Stimulated activated CD4-positive, alpha-beta T cell treated with anti-CD3 and anti-CD28 coated beads, Interleukin-1b, Interleukin-23, amount 100 ng/mL, for 48 hours (primary cell): Measurements from ENCODE around the gene TPD52L2.
"Not testable (repeated sequence)": the region's sequence is repeated elsewhere in the genome, so short reads cannot be mapped to it uniquely, and the experiment has no call there.

Experiments
- DNase-seq: peaks from one replicate; pipeline ENCODE4 v3.0.0-alpha.2; 2020

TPD52L2 gene

DNA sequence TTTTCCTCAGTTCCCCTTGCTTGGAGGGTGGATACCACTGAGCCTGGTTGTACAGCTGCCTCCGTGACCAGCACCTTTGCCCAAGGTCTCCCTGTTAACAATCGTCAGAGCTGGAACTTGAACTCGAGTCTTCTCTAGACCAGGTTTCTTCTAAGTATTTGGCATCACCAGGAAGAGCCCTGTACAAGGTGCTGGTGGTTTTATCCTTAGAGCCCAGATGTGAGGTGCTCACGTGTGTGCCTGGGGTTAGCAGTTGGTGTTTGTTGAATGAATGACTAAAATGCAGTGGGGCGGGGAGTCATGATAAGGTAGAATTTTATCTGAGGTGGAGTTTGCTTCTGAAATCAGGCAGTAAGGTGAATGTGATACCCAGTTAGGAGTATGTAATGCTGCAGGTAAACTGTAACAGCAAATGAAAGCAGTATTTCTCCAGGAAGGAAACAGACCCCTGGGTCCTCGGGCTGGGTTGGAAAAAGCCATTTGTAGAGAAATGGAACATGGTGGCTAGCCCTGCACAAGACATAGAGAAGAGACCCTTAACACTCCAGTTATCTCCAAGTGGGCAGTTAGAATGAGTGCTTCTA lies 33.0 kb downstream of the TPD52L2 start:
- DNase-seq, result no peak

DNA sequence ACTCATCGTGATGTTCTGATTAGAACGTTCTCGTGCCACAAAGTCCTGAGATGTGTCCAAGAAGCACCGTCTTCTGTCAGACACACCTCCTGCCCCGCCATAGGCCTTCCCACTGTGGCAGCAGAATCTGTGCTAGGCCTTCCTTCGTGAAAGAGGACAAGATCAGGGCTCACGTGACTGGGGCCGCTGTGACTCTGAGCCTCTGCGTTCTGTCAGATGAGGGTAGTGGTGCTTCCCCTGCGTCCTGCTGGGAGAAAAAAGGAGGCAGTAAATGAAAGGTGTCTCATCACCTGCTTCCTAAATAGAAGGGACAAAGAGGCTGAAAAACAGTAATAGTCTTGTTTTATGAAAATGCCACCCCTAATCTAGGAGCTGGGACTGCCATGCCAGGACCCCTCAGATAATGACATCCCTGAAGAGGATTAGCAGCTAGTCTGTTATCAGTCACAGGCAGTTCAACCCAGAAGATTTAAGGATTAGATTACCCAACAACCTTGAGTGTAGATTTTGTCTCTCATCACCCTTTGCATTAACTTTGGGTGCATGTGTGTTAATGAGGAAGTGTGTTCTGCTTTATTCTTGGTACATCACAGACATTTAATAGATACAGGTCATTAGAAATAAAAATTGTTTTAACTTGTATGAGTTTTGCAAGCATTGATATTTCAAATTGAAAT lies 34.0 kb downstream of the TPD52L2 start:
- peak; percentile 17 for DNase-seq

DNA sequence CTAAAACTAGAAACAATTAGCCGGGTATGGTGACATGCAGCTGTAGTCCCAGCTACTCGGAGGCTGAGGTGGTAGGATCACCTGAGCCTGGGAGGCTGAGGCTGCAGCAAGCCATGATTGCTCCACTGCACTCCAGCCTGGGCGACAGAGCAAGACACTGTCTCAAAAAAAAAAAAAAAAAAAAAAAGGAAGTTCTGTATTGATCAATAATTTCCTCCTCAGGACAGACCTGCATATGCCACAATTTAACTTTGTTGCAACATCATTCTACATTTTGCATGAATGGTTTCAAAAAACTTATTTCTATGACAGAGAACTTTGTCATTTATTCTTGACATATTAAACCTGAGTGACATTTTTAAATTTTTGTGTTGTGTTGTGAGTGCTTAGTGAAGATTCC lies 35.3 kb downstream of the TPD52L2 start:
- DNase-seq, result no peak

DNA sequence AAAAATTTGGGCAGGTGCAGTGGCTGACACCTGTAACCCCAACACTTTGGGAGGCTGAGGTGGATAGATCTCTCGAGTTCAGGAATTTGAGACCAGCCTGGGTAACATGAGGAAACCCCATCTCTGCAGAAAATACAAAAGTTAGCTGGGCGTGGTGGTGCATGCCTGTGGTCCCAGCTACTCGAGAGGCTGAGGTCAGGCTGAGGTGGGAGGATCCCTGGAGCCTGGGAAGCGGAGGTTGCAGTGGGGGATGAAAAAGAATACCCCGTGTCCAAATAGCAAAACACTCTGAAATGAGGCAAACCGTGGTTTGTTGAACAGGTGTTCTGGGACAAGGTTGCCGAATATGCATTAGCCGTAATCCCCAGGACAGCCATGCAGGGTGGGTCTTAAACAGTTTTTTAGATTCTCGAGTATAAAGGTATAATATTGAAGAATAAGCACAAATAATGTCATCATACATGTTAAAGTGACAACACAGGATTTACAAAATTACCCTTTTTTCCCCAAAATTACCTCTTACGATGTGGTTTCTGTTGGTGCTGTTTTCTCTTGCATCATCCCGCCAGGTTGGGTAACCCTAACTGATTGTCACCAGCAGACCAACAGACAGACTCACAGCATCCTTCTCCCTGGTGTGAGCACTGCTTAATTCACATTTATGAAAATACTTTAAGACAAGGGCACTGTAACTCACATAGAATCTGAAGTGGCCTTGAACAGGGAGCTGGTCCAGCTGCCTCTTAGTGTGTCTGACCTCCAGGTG lies 38.9 kb downstream of the TPD52L2 start:
- no peak for DNase-seq

DNA sequence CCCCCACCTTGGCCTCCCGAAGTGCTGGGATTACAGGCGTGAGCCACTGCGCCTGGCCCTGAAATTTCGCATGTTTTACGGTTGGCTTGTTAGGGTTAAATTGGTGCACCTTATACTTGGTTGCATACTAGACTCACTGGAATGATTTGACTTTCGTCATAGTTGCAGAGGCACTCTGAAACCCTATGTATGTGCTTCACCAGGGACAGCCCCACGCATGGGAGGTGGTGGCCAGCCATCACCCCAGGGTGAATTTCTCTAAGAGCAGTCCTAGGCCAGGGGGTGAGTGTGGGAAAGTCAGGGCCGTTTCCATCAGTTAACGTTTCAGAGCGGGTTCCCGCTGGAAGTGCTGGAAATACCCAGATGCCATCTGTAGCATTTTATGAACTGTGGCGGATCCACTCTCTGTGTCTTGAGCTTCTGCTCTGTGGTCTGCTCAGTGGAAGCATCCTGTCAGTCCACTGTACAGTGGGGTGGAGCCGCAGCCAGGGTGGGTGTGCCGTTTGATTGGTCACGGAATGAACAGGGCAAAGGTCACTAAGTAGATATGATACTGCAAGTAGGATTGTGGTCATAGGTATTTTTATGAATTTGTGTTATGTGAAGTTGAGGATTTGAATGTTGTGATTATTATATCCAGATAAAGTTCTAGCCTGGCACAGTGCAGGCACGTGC lies 43.1 kb downstream of the TPD52L2 start:
- DNase-seq, result no peak

DNA sequence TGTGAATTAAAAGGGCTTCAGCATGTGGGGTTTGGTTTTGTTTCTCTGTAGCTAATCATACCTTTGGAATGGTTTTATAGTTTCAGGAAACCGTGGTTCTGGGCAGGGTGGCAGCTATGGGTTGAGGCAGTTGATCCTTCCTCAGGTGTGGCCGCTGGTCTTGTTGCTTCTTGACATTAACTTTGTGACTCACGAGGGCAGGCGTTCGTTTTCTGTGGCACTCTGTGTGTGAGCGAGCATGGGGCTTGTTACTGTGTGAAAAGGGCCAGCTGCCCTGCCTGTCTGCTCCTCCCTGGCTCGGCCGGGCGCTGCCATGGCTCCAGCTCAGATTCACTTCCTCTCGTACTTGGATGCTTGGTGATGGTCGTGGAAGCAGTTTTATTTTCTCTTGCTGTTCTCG lies 46.1 kb downstream of the TPD52L2 start:
- DNase-seq, result no peak

DNA sequence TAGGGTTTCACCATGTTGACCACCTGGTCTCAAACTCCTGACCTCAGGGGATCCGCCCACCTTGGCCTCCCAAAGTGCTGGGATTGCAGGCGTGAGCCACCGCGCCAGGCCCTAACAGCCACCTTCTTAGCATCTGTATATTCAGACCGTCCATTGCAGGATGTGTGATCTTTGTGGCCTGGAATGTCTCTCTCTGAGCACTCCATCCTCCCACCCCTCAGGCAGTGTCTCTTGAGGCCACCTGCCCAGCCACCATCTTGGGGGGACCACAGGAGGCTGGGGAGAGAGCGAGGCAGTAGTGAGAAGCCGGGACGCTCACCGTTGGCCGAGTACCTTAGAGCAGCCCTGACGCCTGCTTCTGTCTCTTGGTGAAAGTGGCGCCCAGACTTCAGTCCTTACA lies 48.7 kb downstream of the TPD52L2 start:
- no peak for DNase-seq

DNA sequence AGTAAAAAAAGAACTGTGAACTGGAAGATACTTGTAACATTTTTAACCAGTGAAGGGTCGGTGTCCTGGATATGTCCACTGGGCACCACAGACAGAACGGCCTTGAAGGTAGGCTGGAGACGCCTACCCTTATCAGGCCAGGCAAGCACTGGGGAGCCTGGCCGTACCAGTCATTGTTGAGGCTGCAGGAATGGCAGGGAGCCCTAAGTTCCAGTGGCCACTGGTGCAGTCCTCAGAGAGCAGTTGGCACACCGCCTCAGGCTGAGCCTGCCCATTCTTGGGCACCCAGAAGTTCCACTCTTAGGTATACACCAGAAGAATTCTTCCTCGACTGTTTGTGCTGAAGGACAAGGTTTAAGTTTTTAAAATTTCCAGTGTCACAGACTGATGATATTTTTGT lies 50.4 kb downstream of the TPD52L2 start:
- DNase-seq, result no peak

DNA sequence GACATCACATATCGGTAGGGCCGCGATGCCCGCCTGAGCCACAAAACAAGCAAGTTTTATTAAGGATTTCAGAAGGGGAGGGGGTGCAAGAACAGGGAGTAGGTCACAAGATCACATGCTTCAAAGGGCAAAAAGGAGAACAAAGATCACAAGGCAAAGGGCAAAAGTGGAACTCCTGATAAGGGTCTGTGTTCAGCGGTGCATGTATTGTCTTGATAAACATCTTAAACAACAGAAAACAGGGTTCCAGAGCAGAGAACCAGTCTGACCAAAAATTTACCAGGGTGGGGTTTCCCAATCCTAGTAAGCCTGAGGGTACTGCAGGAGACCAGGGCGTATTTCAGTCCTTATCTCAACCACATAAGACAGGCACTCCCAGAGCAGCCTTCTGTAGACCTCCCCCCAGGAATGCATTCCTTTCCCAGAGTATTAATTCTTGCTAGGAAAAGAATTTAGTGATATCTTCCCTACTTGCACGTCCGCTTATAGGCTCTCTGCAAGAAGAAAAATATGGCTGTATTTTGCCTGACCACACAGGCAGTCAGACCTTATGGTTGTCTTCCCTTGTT lies 51.4 kb downstream of the TPD52L2 start:
- not testable (repeated sequence) for DNase-seq

DNA sequence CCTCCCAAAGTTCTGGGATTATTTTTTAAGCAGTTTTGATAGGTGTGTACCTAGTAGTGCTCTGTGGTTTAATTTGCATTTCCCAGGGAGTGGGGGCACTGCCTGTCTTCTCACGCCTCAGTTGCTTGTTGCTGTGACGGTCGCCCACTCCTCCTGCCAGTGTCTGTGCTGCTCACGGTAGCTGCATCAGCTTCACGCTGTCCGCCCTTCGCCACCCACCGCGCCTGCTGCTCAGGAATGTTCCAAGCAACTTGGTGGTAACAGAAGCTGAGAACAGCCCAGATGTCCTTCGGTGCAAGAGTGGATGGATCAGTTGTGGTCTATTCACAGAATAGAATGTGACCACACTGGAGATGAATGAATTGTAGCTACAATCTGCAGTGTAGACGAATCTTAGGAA lies 52.7 kb downstream of the TPD52L2 start:
- no peak for DNase-seq

DNA sequence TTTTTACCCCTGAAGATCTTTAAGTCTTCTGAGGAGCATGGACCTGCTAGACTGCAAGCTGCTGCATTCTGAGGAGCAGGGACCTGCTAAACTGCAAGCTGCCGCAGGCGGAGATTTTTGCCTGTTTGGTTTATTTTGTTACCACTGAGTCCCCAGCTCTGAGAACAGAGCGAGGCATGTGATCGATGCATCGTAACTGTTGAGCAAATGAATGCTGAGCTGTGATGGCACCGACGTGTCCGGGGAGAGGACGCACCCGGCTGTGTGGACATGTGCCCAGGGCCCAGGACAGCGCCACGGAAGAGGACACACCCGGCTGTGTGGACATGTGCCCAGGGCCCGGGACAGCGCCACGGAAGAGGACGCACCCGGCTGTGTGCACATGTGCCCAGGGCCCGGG lies 54.1 kb downstream of the TPD52L2 start:
- DNase-seq, result no peak

DNA sequence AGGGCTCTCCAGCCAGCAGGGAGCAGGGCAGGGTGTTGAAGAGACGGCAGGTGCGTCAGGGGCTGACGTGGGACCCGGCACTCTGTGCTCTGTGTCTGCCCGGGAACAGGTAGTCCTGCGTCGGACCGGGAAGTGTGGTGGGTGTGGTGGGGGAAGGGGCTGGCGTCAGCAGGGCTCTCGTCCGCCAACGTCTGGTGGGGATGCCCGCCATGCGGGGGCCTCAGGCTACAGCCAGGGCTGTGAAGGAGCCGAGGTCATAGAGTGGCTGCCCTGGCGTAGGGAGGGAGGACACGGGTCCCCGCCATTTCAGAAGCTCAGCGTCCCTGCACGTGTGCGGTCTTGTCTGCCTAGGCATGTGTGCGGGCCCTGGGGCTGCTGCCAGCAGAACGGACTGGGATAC lies 55.2 kb downstream of the TPD52L2 start:
- no peak for DNase-seq

DNA sequence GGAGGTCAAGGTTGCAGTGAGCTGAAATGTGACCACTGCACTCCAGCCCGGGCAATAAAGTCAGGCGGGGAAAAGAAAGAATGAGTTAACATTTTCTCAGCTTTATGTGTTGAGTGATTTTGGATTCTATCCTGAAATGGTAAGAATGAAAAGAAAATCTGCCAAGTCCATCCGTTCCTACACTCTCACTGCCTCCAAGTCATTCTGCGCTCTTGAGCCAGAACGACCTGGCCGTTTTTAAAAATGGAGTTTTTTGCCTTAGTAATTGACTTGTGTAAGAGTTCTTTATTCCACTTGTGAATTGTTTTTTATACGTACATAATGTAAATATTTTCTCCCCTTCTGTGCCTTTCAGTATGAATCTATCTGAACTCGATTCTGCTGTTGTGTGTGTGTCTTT lies 58.6 kb downstream of the TPD52L2 start:
- DNase-seq, result no peak

DNA sequence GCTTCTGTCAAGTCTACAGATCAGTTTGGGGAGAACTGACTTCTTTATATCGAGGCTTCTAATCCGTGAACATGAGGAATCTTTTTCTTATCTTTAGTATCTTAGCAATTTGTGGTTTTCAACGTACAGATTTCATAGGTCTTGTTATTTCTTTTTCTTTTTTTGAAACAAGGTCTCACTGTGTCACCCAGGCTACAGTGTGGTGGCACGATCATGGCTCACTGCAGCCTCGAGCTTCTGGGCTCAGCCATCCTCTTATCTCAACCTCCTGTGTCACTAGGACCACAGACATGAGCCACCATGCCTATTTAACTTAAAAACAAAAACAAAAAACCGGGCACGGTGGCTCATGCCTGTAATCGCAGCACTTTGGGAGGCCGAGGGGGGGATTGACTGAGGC lies 59.2 kb downstream of the TPD52L2 start:
- no peak for DNase-seq

DNA sequence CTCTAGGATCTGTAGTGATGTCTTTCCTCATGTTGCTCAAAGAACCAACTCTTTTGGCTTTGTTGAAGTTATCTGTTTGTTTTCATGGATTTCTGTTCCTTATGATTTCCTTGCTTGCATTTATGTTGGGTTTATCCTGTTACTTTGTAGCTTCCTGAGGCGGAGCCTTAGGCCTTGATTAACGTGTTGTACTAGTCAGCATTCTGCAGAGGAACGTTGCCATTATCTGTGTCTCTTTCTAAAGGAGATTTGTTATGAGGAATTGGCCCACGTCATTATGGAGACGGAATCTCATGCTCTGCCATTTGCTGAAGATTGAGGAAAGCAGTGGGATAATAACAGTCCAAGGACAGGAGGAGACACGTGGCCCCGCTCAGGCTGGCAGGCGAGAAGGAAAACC lies 61.2 kb downstream of the TPD52L2 start:
- no peak for DNase-seq

DNA sequence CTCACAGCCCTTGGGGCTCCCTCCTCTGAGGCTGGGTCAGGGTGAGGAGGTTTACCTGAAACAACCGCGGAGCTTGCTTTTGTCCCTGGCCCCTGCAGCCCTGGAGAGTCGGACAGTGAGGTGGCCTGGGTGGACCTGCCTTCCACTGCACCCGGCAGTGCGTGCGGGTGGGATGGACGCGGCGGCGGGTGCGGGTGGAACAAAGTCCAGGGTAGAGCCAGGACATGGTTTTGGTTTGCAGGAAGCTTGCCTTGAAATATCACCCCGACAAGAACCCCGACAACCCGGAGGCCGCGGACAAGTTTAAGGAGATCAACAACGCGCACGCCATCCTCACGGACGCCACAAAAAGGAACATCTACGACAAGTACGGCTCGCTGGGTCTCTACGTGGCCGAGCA lies 64.0 kb downstream of the TPD52L2 start:
- no peak for DNase-seq

DNA sequence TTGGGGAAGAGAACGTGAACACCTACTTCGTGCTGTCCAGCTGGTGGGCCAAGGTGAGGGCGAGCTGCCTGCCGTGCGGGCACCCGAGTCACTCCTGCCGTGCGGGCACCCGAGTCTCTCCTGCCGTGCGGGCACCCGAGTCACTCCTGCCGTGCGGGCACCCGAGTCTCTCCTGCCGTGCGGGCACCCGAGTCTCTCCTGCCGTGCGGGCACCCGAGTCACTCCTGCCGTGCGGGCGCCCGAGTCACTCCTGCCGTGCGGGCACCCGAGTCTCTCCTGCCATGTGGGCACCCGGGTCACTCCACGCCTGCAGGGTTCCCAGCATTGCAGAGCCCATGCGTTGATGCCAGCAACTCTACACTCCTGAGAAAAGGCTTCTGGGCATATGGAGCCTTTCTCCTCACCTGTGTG lies 64.4 kb downstream of the TPD52L2 start:
- DNase-seq, result not testable (repeated sequence)

DNA sequence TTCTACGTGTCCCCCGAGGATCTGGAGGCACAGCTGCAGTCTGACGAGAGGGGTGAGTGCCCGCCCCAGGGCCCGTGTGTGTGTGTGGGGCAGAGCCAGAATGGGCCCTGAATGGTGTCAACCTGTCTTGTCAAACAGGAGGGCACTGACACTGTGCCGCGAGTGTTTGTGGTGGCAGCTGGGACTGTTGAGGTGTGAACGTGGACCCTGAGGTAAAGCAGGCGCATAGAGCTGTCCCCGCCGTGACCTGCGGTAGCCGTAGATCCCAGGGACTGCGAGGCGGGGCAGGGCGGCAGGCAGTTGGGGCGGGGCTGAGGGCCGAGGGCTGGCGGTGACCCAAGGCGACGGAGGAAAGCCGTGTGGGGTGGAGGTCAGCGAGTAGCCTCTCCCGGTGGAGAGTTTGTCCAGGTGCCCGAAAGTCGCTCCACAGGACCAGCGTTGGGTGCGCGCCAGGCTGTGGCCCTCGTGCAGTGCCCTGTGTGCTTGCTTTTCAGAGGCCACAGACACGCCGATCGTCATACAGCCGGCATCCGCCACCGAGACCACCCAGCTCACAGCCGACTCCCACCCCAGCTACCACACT lies 66.0 kb downstream of the TPD52L2 start:
- DNase-seq, result no peak

DNA sequence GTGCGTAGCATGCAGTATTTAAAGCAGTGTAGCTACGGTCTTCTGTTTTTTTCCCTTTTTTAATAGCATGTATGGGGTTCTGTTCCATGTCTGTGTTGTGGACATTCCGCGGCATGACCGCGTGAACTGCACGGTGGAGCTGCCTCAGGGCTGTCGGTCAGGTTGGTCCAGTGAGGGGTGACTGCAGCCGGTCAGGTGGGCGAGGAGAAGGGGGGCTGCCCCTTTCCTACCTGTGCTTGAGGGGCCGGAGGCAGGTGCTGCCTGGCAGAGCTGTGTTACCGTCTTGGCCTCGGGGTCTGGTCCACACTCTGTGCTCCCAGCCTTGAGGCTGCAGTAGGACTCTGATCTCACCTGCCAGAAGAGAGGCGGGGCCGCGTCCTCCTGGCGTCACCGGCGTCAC lies 66.7 kb downstream of the TPD52L2 start:
- no peak for DNase-seq

DNA sequence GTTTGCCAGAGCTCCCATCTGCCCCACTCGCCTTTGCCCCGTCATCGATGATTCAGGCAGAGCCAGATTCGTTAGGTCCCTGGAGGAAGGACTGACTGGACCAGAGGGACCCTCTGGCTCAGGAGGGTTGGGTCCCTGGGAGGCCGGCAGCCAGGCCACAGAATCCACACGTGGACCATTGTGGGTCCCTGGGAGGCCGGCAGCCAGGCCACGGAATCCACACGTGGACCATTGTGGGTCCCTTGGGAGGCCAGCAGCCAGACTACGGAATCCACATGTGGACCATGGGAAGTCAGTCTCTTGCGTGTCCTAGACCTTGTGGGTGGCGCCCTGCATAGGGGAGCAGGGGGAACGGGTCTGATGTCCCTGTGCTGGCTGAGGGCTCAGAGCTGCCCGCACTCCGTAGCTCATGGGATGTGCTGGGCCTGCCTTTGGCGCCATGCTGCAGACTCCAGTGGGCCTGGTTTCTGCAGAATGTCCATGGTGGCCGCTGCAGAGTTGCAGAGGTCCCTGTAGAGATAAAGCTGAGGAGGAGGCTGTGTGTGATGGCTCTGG lies 67.6 kb downstream of the TPD52L2 start:
- no peak for DNase-seq

DNA sequence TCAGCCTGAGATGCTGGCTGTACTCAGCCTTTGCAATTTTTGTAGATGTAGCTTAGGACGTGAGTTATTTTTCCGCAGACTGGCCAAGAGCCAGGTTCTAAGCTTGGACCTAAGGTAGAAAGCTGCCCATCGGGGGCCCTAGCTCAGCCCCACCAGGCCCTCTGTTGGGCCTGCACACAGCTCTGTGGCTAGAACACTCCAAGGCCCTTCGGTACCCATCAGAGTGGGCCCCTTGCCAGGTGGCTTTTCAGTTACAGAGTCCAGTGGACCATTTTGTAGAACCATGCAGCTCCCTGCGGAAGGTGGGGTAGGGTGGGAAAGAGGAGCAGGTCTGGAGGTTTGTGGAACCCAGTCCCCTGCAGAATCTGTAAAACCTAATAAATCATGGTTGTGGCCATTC lies 68.6 kb downstream of the TPD52L2 start:
- no peak for DNase-seq

DNA sequence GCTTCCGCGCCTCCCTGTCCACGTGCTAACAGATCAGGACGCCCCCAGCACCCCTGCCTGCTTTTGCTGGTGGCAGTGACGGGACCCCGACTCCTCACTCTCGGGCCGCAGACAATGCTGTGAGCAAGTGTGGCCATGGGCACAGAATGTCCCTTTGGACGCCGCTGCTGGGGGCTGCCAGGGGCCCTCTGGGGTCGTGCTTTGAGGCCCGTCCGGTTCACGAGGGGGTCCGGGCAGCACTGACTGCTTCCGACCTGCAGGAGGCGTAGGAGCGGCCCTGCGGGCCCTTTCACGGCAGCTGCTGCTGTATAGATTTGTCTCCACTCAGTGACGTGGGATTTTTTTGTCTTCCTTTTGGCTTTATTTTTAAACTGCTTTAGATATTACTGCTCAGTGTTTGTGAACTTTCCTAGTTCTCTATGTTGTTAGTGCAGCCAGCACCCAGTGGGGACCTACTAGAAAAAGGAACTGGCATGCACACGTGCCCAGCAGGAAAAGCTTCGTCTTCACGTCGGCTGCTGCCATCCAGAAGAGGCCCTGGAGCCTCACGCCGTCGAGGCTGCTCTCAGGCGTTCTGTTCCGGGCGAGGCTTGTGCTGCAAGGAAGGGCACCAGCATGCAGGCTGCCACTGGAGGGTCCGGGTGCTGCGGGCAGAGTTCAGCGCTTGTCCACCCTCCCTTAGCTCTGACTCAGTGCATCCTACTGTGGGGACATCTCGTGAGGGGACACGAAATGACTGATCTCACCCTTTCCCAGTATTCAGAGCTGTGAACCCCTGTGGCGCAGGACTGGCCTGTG lies 69.4 kb downstream of the TPD52L2 start:
- DNase-seq, result no peak
